Uterus (tissue), 4 donors: ENCODE results near the gene GMPPB. TPM values are rescaled to one million over a fixed set of nuclear protein-coding genes. Genes with fewer than 3 reads are reported as not detected.

Experiments used
- DNase-seq, 2 donors: peaks; one replicate each; pipeline ENCODE4 v3.0.0-alpha.2; 2019 to 2020
- H3K27ac ChIP-seq, 2 donors: fragments of 200-600 bp; sonication (generic); 1 replicate in 1 of 2; 2 replicates in 1 of 2; pipeline ENCODE4 v1.5.1; 2016 to 2018
- H3K27me3 ChIP-seq, 2 donors: fragments of 200-600 bp; sonication (generic); one replicate each; pipeline ENCODE4 v1.5.1; 2018 to 2019; ENCODE audit warnings: control low read depth in 1 of 2
- H3K36me3 ChIP-seq, 2 donors: fragments of 200-600 bp; sonication (generic); one replicate each; pipeline ENCODE4 v1.5.1; 2019; ENCODE audit warnings: control low read depth in 1 of 2
- H3K4me1 ChIP-seq, 2 donors: fragments of 200-600 bp; sonication (generic); one replicate each; pipeline ENCODE4 v1.5.1; 2018 to 2019; ENCODE audit warnings: control low read depth in 1 of 2
- H3K4me3 ChIP-seq, 2 donors: fragments of 200-600 bp; sonication (generic); 1 replicate in 1 of 2; 2 replicates in 1 of 2; pipeline ENCODE4 v1.5.1; 2018 to 2019; ENCODE audit warnings: mild to moderate bottlenecking in 1 of 2
- H3K9me3 ChIP-seq, 2 donors: fragments of 200-600 bp; sonication (generic); one replicate each; pipeline ENCODE4 v1.5.1; 2019; ENCODE audit warnings: control low read depth in 1 of 2
- POLR2A ChIP-seq, 2 donors: fragments of 450-650 bp; IDR thresholded peaks; one replicate each; pipeline ENCODE4 v1.6.1; 2016; ENCODE audit warnings: antibody characterized with exemption in 2 of 2, mild to moderate bottlenecking in 1 of 2, moderate library complexity in 1 of 2
- intact Hi-C: fragments of 100-400 bp; cut with DNase I; formaldehyde crosslinking; loops from one replicate; pipeline ENCODE4 v1.15.1; 2023; ENCODE audit warnings: low total_unique reads
- small RNA-seq: library from RNA; depleted of rRNA; stranded (forward); fragments of <200 nt; gene quantifications from one replicate; pipeline ENCODE3, GENCODE V24; 2016
- total RNA-seq, 4 donors: library from RNA; depleted of rRNA in 3 of 4; stranded (reverse); fragments of >200 nt in 3 of 4; gene quantifications; one replicate each; pipeline versions ENCODE4 v1.1.0 to v1.2.4, GENCODE V29; 2014 to 2023
- TF ChIP-seq, protein P1 (sequence below), 4 experiments: fragments of 200-600 bp in 2 of 4; fragments of 450-650 bp in 2 of 4; sonication (generic) in 2 of 4; IDR thresholded peaks; one replicate each; pipeline ENCODE4 v1.5.1; 2016 to 2019; ENCODE audit warnings: antibody characterized with exemption in 4 of 4, mild to moderate bottlenecking in 2 of 4, moderate library complexity in 1 of 4
- donor health status: DM: yes; HTN: yes; CAD: no.

The GMPPB gene
- total RNA-seq, 4 donors from 2014 or later: 7.7 to 44.8 (median 27.1) TPM

DNA sequence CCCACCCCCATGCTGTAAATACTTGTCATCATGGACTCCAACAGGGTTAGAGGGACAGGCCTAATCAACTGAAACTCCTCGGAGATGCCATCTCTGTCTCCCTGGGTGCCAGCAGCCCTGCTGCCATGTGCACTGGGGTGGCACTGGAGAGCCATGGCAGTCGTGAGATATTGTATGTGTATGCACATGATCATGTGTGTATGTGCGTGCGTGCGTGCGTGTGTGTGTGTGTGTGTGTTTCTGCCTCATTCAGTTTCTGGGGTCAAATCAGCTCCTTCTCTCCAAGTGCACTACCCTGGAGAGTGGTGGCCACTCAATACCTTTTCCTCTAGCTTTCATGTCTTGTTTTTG is 52.8 kb downstream of the GMPPB start:
- Histone ChIP-seq H3K4me3 (no peak overlapping the region), H3K27ac (no peak overlapping the region), H3K36me3 (no peaks in the 10 kb centered on the region), H3K9me3 (no peaks in the 10 kb centered on the region), H3K27me3 (no peaks in the 10 kb centered on the region), H3K4me1 (peaks cover 0 to 8% of the 10 kb centered on the region in 2 donors)
- intact Hi-C loops: no loop called here
- no peak for DNase-seq
- TF ChIP-seq, protein P1, sequence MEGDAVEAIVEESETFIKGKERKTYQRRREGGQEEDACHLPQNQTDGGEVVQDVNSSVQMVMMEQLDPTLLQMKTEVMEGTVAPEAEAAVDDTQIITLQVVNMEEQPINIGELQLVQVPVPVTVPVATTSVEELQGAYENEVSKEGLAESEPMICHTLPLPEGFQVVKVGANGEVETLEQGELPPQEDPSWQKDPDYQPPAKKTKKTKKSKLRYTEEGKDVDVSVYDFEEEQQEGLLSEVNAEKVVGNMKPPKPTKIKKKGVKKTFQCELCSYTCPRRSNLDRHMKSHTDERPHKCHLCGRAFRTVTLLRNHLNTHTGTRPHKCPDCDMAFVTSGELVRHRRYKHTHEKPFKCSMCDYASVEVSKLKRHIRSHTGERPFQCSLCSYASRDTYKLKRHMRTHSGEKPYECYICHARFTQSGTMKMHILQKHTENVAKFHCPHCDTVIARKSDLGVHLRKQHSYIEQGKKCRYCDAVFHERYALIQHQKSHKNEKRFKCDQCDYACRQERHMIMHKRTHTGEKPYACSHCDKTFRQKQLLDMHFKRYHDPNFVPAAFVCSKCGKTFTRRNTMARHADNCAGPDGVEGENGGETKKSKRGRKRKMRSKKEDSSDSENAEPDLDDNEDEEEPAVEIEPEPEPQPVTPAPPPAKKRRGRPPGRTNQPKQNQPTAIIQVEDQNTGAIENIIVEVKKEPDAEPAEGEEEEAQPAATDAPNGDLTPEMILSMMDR (IDR thresholded peaks at IDR 0.05): no peak
- no peak for TF ChIP-seq POLR2A (IDR thresholded peaks at IDR 0.05)

Small RNAs within 50 kb of the gene (small RNA-seq; reads per million reads assigned to genes)
- not detected for gene AMIGO3
- gene COX6CP14: not detected

Other genes starting within 250 kb of the GMPPB start
- gene BSN, start 169.5 kb downstream of the GMPPB start, total RNA-seq: under 1 TPM; 0.29 to 0.95 (median 0.60) TPM
- gene APEH, start 49.6 kb downstream of the GMPPB start, total RNA-seq: 10 to 100 TPM; 35.3 to 78.7 (median 61.4) TPM
- 10 to 100 TPM in 2 of 4 donors, 1 to 10 TPM in 1, not detected in 1; 5.1 to 11.5 (median 10.4) TPM for gene MST1, start 34.5 kb downstream of the GMPPB start, total RNA-seq
- gene RNF123, start 34.4 kb downstream of the GMPPB start, total RNA-seq: 10 to 100 TPM; 10.9 to 47.3 (median 25.3) TPM
- gene AMIGO3, start 4.3 kb downstream of the GMPPB start, total RNA-seq: not detected
- 10 to 100 TPM; 41.8 to 58.4 (median 50.9) TPM for gene IP6K1, start 62.6 kb upstream of the GMPPB start, total RNA-seq
- 1 to 10 TPM in 1 of 4 donors, under 1 TPM in 1, not detected in 2; 0.41 to 1.6 TPM for gene CDHR4, start 75.9 kb upstream of the GMPPB start, total RNA-seq
- gene INKA1, start 79.3 kb upstream of the GMPPB start, total RNA-seq: 10 to 100 TPM in 1 of 4 donors, 1 to 10 TPM in 3; 3.1 to 16.7 (median 6.6) TPM
- 100 to 1,000 TPM in 1 of 4 donors, 10 to 100 TPM in 3; 21.3 to 114 (median 63.0) TPM for gene UBA7, start 90.0 kb upstream of the GMPPB start, total RNA-seq
- 10 to 100 TPM in 1 of 4 donors, 1 to 10 TPM in 3; 1.5 to 17.4 (median 4.0) TPM for gene TRAIP, start 132.6 kb upstream of the GMPPB start, total RNA-seq
- under 1 TPM in 1 of 4 donors, not detected in 3; 0.28 TPM for gene CAMKV, start 146.0 kb upstream of the GMPPB start, total RNA-seq
- 1 to 10 TPM in 2 of 4 donors, under 1 TPM in 2; under 0.01 to 4.9 (median 1.5) TPM for gene MST1R, start 179.9 kb upstream of the GMPPB start, total RNA-seq
- 1 to 10 TPM; 1.0 to 9.3 (median 5.2) TPM for gene MON1A, start 205.9 kb upstream of the GMPPB start, total RNA-seq
- 100 to 1,000 TPM in 2 of 4 donors, 10 to 100 TPM in 2; 63.2 to 143 (median 116) TPM for gene RBM6, start 216.2 kb upstream of the GMPPB start, total RNA-seq